Mucosa of gallbladder (tissue), 1 donor: ENCODE measurements around the gene HEATR5A. TPM values are rescaled to one million over a fixed set of nuclear protein-coding genes. Genes with fewer than 3 reads are reported as not detected.
A peak's percentile ranks its signal among the peaks of the same experiment; 100 is the strongest.

Experiments used
- DNase-seq: peaks from one replicate; pipeline ENCODE4 v3.0.0-alpha.2; 2020; ENCODE audit warnings: low spot score
- total RNA-seq: library from RNA; stranded (reverse); gene quantifications from one replicate; pipeline ENCODE4 v1.2.1, GENCODE V29; 2021
- donor health status: DM: no; HTN: no; CAD: no.

Gene HEATR5A
- total RNA-seq, 1 donor from 2014 or later = 41.6 TPM

DNA sequence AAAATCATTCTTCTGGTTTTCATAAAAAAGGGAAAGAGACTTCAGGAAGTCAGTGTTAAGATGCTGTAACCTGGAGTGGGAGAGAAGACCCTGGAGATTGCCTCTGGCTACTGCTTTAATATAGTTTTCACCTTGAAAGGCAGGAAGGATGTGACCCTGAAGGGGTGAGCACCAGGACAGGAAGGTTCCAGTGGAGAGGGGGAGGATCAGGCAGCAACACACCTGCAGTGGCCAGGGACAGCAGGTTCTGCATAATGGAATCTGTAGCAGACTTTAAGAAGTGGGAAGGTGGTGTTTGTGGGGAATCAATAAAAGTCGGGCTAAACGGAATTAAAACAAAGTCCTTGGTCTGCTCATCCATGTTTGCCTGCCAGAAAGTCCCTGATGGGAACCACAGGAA is 6.3 kb upstream of the HEATR5A start:
- DNase-seq = no peak

DNA sequence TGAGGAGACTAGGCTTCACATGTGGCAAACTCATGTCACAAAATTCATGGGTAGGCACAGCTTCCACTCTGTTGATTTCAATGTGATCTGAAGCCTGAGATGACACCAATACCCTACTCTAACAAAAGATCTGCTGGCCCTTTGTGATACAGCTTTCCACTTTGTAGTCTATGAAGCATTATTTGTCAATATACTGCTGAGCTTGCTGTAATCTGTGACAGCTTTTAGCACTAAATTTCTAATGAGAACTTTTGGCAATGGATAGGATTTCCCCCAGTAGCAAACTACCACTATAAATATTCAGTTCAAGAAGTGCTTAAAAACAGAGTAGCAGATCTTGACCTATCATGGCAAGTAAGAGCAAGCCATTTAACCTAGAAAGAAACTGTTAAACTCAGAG is 5.6 kb upstream of the HEATR5A start:
- DNase-seq = no peak

DNA sequence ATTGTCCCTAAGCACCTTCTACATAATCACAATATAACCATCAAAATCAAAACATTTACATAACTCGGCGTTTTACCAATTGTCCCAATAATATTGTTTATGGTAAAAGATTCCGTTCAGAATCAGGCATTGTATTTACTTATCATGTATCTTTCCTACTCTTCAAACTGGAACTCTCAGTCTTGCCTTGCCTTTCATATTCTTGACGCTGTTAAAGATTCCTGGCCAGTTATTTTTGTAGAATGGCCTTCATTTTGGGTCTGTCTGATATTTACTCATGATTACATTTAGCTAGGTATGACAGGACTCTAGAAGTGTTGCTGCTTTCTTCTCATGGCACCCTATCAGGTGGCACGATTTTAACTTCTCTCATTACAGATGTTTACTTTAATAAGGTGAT is 850 bp upstream of the HEATR5A start:
- DNase-seq = no peak

DNA sequence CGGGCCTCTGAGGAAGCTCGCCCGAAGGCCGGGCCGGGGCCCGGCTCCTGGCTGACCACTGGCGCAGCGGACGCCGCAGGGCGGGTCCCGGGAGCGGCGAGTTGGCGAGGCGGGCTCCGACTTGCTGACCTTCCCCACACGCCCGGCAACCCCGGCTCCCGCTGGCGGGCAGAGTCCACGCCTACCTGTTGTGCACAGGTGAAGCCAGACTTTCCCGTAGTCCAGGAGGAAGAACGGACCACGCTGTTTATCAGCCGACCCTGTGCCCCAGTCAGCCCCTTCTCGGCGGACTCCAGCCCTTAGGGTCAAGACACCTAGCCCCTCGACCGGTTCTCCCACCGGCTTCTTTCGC is 407 bp downstream of the HEATR5A start:
- peak; percentile 62 for DNase-seq

DNA sequence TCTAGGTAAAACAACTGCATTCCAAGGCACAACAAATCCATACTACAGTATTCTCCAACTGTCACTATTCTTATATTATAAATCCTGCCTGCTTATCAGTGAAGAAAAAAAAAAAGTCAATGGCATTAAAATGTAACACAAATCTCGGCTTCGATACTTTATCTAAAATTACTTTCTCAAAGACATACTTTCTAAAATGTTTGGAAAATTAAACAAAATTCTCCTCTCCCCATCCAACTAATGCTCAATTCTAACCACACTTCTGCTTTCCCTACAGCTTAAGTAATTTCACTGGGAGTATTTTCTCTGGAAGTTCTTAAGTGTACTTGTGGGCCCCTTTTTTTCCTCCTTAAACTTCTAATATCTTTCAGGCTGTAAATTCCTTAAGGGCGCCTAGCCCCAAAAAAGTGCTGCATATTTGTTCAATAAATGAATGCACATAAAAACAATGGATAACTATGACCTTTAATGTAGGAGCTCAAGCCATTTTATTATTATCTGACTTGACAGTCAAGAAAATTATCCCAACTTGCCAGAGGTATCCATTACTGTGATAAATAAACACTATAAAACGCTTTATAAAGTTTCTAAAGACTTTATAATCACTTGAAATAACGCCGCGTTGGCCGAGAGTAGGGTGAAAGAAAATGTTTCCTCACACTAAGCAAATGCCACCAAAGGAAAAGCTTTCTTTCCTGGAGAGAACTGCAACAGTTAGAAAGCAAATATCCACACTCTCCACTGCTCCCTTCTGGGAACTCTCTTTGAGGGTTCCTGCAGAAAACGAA is 977 bp downstream of the HEATR5A start:
- DNase-seq = no peak

DNA sequence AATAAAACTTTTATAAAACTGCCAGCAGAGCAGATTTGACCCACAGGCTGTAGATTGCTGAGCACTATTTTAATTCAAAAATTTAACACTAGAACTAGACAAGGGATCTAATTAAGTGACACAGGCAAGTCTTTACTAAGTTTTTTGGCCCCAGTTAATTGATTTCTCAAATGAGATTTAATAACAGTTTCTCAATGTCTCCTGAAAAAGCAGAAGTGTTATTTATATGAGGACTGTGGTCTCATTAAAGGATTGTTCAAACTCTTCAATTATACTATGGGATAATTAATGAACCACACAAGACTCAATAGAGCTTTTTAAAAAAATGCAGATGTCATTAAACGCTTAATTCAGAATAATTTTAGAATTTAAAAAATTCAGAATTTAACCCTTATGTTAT is 1.9 kb downstream of the HEATR5A start:
- DNase-seq = no peak

DNA sequence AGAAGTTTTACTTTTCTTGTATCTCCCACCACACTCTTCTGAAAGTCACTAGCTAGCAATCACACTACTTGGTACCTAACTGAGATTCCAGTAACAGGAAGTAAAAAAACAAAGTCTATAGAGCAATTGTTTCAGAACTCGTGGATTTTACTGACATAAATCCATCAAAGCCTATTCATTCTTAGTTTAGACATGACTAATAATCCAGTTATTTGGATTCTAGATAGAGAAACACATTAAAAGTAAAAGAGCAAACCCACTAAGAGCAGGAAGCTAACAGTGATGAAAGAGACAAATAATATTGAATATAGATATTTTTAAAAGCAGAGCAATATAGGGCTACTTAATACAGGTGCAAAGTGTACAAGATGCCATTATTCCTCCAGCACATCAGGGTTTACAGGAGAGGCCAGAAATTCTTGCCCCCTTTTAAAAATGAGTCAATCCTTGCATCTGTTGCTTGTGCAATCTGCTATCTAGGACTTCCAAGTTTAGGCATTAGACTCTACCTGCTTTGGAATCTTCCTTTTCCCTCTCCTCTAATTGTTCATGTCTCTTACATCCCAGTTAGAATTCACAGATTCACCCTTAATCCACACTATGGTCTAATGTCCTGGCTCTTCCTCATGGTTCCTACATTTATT is 6.0 kb downstream of the HEATR5A start:
- DNase-seq = no peak

DNA sequence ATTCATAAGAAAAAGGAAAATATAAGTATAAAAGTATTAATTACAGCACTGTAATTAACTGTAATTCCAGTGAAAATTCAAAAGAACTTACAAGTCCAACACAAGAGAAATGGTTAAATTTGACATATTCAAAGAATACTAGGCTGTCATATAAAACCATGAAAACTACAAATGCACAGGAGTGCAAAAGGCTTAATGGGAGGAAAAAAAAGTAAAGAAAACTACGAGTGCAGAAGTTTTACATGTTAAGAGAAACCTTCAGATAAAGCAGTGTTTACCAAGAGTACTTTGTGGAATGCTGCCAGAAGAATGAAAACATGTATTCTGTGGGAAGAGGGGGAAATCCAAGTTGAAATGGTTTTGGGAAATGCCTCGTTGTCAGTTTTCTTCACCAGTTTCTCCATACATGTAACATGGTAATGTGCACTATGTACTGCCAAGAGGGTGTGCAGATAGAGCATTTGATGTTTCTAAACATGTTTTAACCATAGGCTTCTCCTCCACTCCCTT is 9.1 kb downstream of the HEATR5A start:
- DNase-seq = no peak

DNA sequence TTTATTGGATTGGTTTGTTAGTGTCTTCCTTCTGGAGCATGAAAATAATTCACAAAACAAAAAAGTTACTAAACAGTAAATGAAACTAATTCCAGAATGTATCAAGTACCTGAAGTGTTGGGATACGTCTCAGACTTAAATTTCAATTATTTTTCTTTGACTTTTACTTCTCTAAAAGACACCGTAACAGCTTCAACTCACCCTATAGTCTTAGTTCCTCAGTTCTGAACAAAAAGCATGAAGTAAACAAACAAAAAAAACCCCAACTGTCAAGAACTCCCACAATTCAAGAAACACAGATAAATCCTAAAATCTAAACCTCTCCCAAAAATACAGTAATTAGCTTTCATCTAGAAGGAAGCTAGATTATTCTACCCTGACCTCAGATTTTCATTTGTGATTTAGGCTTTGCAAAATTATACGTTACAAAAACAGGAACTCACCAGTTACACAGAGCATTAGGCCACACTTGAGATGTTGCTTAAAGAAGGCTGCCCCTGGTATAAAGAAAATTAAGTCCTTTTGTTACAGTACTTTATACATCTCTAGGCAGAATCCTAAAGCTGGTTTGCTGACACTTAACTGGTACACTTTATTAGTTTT is 10.2 kb downstream of the HEATR5A start:
- DNase-seq = no peak

DNA sequence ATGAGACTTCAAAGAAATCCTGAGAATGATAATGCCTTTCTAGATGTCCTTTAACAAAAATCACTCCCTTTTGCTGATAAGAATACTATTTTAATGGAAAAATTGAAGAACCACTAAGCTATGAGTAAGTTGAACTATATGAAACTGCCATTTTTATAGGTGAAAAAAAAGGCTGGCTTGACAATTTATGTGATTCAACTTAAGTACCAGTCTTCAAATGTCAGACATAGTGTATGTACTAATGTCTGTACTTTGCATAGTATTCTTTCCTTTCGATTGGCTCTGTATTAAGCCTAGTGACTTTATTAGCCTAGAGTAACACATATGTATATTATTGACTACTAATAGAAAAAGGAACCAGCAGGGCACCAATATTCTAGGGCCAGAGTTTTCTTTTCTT is 11.9 kb downstream of the HEATR5A start:
- no peak for DNase-seq

DNA sequence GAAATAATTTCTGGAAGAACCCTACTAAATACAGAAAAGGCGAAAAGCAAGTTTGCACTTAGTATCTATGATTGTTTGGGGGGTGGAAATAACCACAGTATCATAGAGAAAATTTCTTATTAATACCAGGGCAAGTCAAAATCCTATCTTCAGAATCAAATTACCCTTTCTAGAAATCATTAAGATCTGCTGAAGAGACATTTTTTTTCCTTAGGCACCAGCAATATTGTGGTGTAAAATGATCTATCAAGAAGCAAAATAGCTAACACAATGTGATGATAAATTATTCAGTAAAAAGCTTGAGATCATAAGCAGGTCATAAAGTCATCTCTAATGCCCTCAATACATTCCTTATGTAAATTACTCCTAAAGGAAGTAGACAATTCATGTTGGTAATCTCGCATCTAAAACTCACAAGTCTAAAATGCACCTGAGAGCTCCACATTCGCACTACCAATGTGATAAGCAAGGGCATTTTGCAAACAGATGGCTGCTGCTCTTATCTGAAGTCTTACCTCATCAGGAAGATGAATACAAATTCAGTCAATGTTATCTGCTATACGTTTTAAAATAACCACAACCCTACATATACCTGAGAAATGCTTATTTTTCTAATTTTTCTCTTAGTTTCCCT is 14.6 kb downstream of the HEATR5A start:
- DNase-seq = no peak

DNA sequence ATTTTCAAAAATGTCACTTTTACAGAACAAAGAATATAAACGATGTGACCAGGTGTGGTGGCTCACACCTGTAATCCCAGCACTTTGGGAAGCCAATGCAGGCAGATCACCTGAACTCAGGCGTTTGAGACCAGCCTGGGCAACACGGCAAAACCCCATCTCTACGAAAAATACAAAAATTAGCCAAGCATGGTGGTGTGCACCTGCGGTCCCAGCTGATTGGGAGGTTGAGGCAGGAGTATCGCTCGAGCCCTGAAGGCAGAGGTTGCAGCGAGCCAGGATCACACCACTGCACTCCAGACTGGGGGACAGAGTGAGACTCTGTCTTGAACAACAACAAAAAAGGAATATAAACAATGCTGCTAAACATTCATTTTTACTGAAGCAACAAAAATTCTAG is 15.2 kb downstream of the HEATR5A start:
- no peak for DNase-seq

DNA sequence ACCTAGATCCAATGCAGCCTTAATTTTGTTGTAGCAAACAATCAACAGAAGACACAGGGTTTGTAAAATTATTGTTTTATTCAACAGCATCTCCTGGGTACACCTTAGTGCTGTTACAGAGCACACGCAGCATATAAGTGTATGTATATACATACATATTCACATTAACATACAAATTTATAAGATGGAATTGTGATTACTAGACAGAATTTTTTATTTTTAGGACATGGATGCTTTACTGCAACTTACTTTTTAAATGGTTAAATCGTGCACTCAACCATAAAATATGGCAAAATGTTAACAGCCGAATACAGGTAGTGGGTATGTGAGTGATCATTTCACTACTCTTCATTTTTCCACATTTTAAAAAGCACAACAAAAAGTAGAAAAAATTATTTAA is 16.6 kb downstream of the HEATR5A start:
- DNase-seq = no peak

DNA sequence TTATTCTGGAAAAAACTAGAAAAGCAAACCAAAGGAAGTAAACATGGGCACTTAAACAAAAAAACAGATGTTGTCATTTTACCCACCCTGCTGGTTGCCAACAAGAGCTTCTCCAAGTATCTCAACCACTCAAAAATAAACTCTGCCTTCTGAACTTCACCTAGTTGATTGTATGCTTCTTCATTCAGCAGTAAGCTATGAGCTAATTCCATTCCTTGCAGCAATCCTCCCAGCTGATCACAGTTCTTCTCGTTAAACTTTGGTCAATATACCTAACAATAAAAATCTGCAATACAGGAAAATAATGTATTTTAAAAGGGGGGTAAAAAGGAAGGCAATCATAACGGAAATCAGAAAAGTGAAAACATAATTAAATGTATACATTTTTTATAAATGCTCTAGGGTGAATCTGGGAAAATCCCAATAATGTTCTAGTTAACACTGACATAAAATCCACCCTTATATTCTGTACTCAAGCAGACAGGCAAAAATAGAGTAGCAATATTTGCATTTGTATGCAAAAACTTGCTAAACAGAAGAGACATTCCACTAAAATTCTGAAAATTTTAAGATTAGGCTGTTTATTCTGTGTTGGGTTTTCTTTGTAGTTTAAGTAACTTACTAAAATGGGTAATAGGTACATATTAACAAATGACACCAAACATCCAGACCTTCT is 17.4 kb downstream of the HEATR5A start:
- no peak for DNase-seq

DNA sequence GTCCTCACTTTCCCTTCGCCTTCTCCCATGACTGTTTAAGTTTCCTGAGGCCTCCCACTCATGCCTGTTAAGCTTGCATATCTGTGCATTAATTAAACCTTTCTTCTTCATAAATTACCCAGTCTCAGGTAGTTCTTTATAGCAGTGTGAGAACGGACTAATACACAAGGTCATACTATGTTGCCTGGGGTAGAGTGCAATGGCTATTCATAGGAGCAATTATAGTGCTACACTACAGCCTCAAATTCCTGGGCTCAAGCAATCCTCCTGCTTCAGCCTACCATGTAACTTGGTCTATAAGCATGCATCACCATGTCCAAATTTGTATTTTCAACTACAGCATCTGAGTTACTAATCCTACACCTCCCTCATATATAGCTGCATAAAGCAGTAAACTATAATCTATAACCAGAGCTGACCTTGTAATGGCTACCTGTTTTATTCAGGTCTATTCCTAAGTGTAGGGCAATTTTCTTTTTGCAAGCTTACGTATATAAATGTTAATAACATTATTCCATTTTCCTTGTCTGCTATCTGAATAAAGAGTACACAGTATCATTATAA is 18.9 kb downstream of the HEATR5A start:
- no peak for DNase-seq

DNA sequence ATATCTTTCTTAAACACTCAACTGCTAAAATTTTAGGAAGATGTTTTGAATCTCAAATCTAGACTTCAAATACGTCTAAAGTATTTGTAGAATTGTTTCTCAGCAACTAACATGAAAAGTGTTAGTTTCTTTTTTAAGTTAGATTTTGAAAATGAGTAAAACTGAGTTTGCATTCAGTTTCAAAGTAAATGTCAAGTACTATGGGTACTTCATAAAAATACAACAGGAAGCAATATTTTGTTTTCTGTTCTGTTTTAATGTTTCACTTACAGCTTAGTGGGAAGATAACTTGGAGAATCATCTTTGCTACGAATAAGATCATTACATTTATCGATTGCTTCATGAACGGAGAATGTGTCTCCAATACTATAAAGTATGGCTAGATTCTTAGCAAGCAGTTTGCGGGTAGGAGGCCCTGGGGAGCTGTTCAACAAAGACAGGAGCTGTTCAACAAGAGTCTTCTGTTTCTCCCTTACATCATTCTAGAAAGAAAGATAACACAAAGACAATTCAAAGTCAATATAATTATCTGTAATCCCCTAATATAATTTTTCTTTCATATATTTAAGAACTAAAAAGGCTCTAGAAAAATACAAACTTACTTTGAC is 20.2 kb downstream of the HEATR5A start:
- DNase-seq = no peak

DNA sequence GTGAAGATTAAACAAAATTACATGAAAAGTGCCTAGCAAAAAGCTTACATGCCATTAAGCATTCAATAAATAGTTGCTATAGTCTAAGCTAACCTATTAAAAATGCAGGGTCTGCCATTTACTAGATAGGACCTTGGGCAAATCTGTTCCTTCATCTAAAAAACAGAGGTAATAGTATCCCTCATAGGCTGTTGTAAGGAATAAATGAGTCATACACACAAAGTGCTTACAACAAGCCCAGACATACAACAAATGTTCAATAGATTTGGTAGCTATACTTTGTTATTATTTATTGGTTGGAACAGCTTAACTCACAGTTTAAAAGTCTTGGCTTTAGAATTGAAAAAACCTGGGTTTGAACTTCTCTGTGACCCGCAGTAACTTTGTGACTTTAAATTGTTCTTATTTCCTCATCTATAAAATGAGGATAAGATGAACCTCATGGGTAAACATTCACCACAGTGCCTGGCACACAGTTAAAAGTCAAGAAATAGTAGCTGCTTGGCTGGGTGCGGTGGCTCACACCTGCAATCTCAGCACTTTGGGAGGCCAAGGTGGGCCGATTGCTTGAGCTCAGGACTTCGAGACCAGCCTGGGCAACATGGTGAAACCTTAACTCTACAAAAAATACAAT is 24.7 kb downstream of the HEATR5A start:
- no peak for DNase-seq

DNA sequence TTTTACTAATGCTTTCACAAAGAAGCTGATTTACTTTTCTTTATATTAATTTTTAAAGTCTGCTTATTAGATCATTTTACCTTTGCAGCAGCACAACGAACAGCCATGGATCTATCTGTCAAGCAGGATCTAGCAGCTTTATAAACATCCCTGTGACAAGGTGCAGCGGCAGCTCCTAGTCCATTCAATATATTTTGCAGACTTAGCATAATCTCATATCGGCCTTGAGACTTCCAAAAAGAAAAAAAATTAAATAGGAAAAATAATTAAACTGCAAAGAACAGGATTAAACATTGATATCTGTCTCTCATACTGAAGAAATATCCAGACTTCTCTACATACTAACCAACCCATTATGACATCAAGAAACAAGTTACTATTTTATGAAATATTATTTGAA is 25.2 kb downstream of the HEATR5A start:
- no peak for DNase-seq

DNA sequence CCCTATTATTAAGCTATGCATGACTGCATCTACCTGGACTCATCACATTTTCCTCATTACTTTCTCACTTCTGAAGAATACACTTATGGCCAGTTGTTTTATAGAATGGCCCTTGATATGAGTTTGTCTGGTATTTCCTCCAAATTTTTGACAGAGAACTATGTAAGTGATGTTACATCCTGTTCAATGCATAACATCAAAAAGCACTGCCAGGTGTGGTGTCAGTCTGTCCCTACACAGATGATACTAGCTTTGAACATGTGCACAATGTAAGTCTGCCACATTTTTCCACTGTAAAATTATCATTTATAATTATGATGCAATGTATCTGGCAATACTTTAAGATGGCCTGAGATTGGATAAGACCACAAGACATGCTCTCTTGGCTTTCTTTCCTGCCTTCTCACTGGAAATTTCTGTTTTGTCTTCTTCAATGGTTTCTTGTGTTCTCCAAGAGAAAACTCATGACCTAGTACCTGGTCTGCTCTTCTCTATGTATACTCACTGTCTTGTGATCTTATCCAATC is 28.3 kb downstream of the HEATR5A start:
- no peak for DNase-seq

DNA sequence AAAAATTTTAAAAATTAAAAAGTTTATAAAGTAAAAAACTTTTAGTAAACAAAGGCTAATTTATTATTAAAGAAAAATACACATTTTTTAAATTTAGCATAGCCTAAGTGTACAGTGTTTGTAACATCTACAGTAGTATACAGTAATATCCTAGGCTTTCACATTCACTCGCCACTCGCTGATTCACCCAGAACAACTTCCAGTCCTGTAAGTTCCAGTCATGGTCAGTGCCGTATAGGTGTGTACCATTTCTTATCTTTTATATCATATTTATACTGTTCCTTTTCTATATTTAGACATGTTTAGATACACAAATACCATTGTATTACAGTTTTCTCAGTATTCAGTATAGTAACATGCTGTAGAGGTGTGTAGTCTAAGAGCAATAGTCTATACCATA is 28.9 kb downstream of the HEATR5A start:
- no peak for DNase-seq

DNA sequence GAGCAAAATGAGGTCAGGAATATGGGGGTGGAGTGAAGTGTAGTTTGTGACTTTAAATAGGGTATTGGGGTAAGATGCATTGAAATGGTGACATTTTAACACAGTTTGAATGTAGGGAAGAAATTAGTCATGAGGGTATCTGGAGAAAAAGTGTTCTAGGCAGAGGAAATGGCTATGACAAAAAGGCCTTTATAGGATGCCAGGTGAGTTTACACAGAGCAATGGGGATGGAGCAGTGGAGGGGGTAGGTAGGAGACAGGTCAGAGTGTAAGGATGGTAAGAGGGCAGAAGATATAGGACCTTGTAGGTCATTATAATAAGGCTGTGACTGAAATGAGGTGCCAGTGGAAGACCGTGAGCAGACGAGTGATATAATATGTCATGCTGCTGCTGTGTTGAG is 30.4 kb downstream of the HEATR5A start:
- DNase-seq = no peak
